SJCRH30 (cell line): ENCODE results near the gene CARD14. TPM values are rescaled to one million over a fixed set of nuclear protein-coding genes. Genes with fewer than 3 reads are reported as not detected.
"Not testable (repeated sequence)": the region's sequence is repeated elsewhere in the genome, so short reads cannot be mapped to it uniquely, and the experiment has no call there.

Experiments used
- DNase-seq, 2 experiments: peaks; one replicate each; pipeline ENCODE4 v3.0.0-alpha.2; 2015 to 2020
- H3K27ac ChIP-seq: fragments of 250-450 bp; sonication (Bioruptor Pico); 2 replicates; pipeline ENCODE4 v1.5.1; 2020; ENCODE audit warnings: mild to moderate bottlenecking, moderate library complexity
- H3K27me3 ChIP-seq: fragments of 250-450 bp; sonication (Bioruptor Pico); 2 replicates; pipeline ENCODE4 v1.5.1; 2020; ENCODE audit warnings: mild to moderate bottlenecking, moderate library complexity
- H3K36me3 ChIP-seq: fragments of 250-450 bp; sonication (Bioruptor Pico); 2 replicates; pipeline ENCODE4 v1.5.1; 2020; ENCODE audit warnings: mild to moderate bottlenecking, moderate library complexity
- H3K4me1 ChIP-seq: fragments of 250-450 bp; sonication (Bioruptor Pico); 2 replicates; pipeline ENCODE4 v1.5.1; 2020; ENCODE audit warnings: mild to moderate bottlenecking, moderate library complexity
- H3K4me3 ChIP-seq: fragments of 250-450 bp; sonication (Bioruptor Pico); 2 replicates; pipeline ENCODE4 v1.5.1; 2020; ENCODE audit warnings: mild to moderate bottlenecking, moderate library complexity
- H3K9me3 ChIP-seq: fragments of 250-450 bp; sonication (Bioruptor Pico); replicated peaks from 2 replicates; pipeline ENCODE4 v1.5.1; 2020; ENCODE audit warnings: mild to moderate bottlenecking, moderate library complexity
- total RNA-seq: library from RNA; depleted of rRNA; stranded (reverse); fragments of >200 nt; shearing (Covaris generic); gene quantifications from 2 replicates; pipeline ENCODE4 v1.2.3, GENCODE V29; 2014

Gene CARD14
- total RNA-seq, 1 experiment from 2014 or later = 0.32 TPM

DNA sequence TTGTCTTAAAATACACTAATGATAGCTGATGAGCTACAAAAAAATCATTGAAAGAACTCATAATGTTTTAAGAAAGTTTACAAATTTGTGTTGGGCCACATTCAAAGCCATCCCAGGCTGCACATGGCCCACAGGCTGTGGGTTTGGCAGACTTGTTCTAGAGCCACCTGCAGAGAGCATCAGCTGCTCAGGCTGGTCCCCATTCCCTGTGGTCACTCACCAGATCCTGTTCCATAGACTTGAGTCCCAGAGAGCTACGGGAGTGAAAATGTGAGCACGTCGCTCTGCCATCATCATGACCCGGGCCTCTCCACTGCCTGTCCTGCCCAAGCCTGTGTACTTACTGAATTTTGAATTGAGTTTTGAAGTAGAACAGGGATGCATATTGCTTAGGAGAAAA is 57.3 kb downstream of the CARD14 start:
- Histone ChIP-seq H3K27ac (no peak overlapping the region), H3K27me3 (no peaks in the 10 kb centered on the region), H3K4me3 (no peak overlapping the region), H3K4me1 (no peaks in the 10 kb centered on the region), H3K9me3 (0 out of 2 replicates have a peak, but pooled peaks cover 4% of the 10 kb centered on the region), H3K36me3 (peaks cover 4% of the 10 kb centered on the region; the same call in 1 of the 2 replicates)
- DNase-seq = no peak

DNA sequence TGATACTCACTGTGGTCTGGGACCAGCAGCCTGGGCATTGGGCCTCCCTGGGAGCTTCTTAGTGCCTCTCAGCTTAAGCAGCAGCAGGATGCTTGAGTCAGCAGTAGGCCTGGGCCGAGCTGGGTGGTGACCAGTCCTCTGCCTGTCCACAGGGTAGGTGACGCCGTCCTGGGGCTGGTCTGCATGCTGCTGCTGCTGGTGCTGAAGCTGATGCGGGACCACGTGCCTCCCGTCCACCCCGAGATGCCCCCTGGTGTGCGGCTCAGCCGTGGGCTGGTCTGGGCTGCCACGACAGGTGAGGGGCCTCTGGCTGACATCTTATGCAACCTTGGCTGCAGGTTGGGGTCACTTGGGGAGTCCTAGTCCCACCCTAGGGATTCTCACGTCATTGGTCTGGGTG is 57.8 kb downstream of the CARD14 start:
- no peak for DNase-seq
- Histone ChIP-seq H3K27me3 (no peaks in the 10 kb centered on the region), H3K27ac (no peak overlapping the region), H3K4me3 (no peak overlapping the region), H3K9me3 (peaks cover 6% of the 10 kb centered on the region; the same call in 1 of the 2 replicates), H3K4me1 (no peaks in the 10 kb centered on the region), H3K36me3 (peaks cover 4% of the 10 kb centered on the region; the same call in 1 of the 2 replicates)

DNA sequence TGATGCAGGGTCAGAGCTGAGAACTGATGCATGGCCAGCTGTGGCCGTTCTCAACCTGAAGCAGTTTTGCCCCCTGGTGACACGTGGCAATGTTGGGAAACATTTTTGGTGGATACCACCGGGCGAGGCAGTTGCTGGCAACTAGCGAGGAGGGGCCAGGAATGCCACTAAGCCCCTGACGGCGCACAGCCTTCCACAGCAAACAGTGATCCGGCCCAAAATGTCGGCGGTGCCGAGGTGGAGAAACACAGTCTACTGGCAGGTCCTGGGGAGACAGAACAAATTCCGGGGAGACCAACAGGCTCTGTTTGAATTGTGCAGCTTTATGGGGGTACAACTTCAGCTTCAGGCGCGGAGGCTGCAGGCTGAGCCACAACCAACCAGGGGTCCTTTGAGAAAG is 58.6 kb downstream of the CARD14 start:
- H3K9me3 ChIP-seq = peaks cover 9% of the 10 kb centered on the region; the same call in 1 of the 2 replicates
- no peaks in the 10 kb centered on the region for H3K27me3 ChIP-seq
- peaks cover 4% of the 10 kb centered on the region; the same call in 1 of the 2 replicates for H3K36me3 ChIP-seq
- DNase-seq = no peak
- H3K4me1 ChIP-seq = no peaks in the 10 kb centered on the region
- H3K4me3 ChIP-seq = no peak overlapping the region
- no peak overlapping the region for H3K27ac ChIP-seq

DNA sequence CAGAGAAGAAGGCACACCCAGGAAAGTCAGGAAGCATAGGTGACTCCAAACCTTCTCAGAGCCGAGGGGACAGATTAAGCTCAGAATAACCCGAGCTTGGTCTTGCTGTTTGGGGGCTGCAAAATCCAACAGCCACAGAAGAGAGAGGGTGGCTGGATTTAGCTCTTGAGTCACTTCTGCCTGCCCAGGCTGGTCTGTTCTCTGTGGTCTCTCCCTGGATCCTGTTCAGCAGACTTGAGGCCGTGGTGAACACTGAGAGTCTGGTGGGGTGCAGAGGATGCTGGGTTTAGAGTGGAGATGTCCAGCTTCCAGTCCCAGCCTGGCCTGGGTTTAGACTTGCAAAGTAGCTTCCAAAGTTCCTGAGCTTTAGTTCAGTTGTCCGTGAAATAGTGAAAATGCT is 59.2 kb downstream of the CARD14 start:
- peaks cover 4% of the 10 kb centered on the region; the same call in 1 of the 2 replicates for H3K36me3 ChIP-seq
- no peak for DNase-seq
- H3K9me3 ChIP-seq = peaks cover 11% of the 10 kb centered on the region; the same call in 1 of the 2 replicates
- H3K4me1 ChIP-seq = no peaks in the 10 kb centered on the region
- no peaks in the 10 kb centered on the region for H3K27me3 ChIP-seq
- no peak overlapping the region for H3K27ac ChIP-seq
- H3K4me3 ChIP-seq = no peak overlapping the region

DNA sequence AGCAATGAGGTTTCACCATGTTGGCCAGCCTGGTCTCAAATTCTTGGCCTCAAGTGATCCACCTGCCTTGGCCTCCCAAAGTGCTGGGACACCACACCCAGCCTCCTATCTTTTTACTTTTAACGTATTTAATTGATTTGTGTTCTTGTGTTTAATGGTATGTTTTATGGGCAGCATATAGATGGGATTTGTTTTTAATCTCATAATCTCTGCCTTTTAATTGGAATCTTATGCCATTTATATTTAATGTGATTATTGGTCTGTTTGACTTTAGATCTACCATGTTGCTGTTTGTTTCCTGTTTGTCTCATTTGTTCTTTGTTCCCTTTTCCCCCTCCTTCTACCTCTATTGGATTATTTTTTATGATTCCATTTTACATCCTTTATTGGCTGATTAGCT is 62.6 kb downstream of the CARD14 start:
- no peak for DNase-seq
- Histone ChIP-seq H3K4me3 (no peak overlapping the region), H3K4me1 (no peaks in the 10 kb centered on the region), H3K27ac (no peak overlapping the region), H3K9me3 (peaks cover 16% of the 10 kb centered on the region), H3K36me3 (peaks cover 7% of the 10 kb centered on the region; the same call in 1 of the 2 replicates), H3K27me3 (no peaks in the 10 kb centered on the region)

DNA sequence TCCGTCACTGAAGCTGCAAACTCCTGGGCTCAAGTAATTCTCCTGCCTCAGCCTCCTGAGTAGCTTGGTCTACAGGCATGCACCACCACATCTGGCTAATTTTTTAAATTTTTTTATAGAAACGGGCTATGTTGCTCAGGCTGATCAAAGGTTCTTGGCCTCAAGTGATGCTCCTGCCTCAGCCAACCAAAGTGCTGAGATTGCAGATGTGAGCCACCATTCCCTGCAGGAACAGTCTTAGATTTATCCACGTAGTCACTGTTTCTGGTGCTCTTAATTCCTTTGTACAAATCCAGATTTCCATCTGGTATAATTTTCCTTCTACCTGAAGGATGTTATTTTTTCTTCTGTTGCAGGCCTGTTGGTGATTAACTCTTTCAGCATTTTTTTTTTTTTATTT is 63.4 kb downstream of the CARD14 start:
- Histone ChIP-seq H3K27me3 (no peaks in the 10 kb centered on the region), H3K9me3 (peaks cover 16% of the 10 kb centered on the region), H3K36me3 (peaks cover 12% of the 10 kb centered on the region; the same call in 1 of the 2 replicates), H3K4me1 (no peaks in the 10 kb centered on the region), H3K27ac (no peak overlapping the region), H3K4me3 (no peak overlapping the region)
- no peak for DNase-seq

DNA sequence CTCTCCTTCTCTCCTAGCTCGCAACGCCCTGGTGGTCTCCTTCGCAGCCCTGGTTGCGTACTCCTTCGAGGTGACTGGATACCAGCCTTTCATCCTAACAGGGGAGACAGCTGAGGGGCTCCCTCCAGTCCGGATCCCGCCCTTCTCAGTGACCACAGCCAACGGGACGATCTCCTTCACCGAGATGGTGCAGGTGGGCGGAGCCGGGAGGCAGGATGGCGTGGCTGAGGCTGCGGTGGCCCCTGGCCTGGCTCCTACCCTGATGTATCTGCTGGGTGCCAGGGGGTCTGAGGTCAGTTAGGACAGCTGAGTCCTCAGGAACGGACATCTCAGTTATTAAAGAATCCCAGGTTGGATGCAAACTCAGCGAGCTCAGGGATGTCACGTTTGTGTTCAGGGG is 67.1 kb downstream of the CARD14 start:
- Histone ChIP-seq H3K27ac (no peak overlapping the region), H3K4me3 (no peak overlapping the region), H3K36me3 (peaks cover 10% of the 10 kb centered on the region; the same call in 1 of the 2 replicates), H3K4me1 (no peaks in the 10 kb centered on the region), H3K9me3 (peaks cover 12% of the 10 kb centered on the region), H3K27me3 (no peaks in the 10 kb centered on the region)
- no peak for DNase-seq

DNA sequence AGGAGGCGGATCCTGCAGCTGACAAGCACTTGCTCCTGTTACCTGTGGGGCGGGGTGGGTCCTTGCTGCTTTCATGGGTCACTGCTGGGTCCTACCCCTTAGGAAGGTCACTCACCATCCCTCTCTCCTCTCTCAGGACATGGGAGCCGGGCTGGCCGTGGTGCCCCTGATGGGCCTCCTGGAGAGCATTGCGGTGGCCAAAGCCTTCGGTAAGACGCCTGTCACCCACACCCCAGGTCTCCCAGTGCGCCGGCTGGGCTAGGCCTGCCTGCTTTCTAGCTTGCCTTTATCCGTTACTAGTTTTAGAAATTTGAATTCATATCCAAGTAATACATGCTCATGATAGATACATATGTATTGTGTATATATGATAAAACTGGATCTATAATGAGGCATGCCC is 67.6 kb downstream of the CARD14 start:
- H3K4me1 ChIP-seq = no peaks in the 10 kb centered on the region
- H3K4me3 ChIP-seq = no peak overlapping the region
- DNase-seq = no peak
- peaks cover 12% of the 10 kb centered on the region for H3K9me3 ChIP-seq
- H3K27me3 ChIP-seq = no peaks in the 10 kb centered on the region
- H3K36me3 ChIP-seq = peaks cover 10% of the 10 kb centered on the region; the same call in 1 of the 2 replicates
- no peak overlapping the region for H3K27ac ChIP-seq

DNA sequence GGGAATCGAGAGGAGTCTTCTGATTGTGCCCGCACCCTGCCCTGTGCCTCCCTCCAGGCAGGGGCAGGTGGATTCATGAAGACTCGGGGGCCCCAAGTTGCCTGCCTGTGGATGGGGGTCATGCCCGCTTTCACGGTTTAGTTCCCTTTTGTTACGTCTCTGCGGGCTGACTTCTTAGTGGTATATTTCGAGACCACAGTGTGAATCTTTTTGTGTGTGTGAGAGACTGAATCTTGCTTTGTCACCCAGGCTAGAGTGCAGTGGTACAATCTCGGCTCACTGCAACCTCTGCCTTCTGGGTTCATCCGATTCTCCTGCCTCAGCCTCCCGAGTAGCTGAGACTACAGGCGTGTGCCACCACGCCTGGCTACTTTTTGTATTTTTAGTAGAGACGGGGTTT is 72.7 kb downstream of the CARD14 start:
- no peak overlapping the region for H3K27ac ChIP-seq
- DNase-seq = no peak
- H3K27me3 ChIP-seq = no peaks in the 10 kb centered on the region
- H3K4me3 ChIP-seq = no peak overlapping the region
- H3K9me3 ChIP-seq = no peaks in the 10 kb centered on the region
- H3K4me1 ChIP-seq = no peaks in the 10 kb centered on the region
- peaks cover 7% of the 10 kb centered on the region; the same call in 1 of the 2 replicates for H3K36me3 ChIP-seq

DNA sequence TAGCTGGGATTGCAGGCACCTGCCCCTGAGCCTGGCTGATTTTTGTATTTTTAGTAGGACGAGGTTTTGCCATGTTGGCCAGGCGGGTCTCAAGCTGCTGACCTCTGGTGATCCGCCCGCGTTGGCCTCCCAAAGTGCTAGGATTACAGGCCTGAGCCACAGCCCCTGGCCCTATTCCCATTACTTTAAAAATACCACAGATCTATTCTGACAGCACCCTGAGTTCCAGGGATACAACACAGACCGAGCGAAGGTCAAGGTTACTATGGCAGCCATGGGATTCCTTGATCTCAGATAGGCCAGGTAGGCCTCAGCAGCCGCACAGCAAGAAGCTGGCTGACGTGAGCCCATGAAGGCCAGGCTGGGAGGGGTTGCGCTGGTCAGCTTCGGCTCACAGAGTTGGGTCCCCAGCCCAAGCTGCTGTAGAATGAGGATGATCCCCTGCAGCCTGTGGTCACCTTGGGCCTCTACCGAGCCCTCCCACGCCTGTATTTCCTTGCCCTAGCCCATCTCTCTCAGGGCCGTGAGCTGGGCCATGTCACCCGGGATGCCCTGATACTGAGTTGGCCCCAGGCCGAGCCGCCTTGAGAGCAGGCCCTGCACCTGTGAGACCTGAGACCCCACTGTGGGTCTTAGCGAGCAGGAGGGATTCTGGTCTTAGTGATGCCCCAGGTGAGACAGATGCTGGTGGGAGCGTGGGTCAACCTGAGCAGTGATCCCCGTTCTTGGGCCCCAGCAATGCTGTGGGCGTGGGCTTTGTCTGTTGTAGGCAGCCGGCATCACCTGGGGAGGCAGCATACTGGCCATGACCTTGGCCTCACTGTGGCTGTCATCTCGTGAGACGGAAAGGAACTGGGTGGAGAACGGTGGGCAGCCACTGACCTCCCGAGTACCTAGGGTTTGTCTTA is 74.0 kb downstream of the CARD14 start:
- Histone ChIP-seq H3K36me3 (no peaks in the 10 kb centered on the region), H3K4me3 (no peak overlapping the region), H3K27me3 (no peaks in the 10 kb centered on the region), H3K9me3 (no peaks in the 10 kb centered on the region), H3K27ac (no peak overlapping the region), H3K4me1 (no peaks in the 10 kb centered on the region)
- DNase-seq = no peak

DNA sequence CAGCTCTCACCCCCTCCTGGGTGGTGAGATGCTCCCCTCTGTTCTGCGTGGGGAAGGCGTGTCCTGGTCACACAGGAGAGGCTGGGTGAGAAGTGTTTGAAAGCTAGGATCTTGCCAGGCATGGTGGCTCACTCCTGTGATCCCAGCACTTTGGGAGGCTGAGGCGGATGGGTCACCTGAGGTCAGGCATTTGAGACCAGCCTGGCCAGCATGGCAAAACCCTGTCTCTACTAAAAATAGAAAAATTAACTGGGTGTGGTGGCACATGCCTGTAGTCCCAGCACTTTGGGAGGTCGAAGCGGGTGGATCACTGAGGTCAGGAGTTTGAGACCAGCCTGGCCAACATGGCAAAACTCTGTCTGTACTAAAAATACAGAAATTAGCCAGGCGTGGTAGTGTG is 74.6 kb downstream of the CARD14 start:
- not testable (repeated sequence) for H3K9me3 ChIP-seq, H3K27me3 ChIP-seq, DNase-seq, H3K4me3 ChIP-seq, H3K4me1 ChIP-seq, H3K36me3 ChIP-seq, H3K27ac ChIP-seq

DNA sequence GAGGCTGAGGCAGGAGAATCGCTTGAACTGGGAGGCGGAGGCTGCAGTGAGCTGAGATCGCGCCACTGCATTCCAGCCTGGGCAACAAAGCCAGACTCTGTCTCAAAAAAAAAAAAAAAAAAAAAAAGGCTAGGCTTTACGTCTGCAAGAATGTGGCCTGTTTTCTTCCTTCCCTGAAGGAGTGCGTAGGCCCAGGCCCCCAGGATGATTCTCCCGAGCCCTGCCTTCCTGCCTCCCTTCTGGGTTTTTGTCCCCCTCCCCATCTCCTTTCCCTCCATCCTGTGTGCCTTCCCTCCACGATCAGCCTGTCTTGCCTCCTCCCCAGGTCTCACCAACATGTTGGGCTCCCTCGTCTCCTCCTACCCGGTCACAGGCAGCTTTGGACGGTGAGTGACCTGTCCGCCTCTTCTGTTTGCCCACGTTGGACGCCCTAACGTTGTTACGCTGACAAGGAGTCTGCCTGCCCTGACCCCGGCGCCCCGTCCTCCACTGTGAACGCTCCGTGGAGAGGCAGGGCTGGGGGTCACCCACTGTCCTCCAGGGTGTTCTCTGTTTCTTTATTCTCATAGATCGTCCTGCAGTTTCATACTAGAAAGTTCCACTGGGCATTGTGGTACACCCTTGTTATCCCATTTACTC is 75.2 kb downstream of the CARD14 start:
- no peaks in the 10 kb centered on the region for H3K9me3 ChIP-seq
- no peak overlapping the region for H3K27ac ChIP-seq
- H3K27me3 ChIP-seq = no peaks in the 10 kb centered on the region
- no peaks in the 10 kb centered on the region for H3K36me3 ChIP-seq
- no peaks in the 10 kb centered on the region for H3K4me1 ChIP-seq
- DNase-seq = no peak
- H3K4me3 ChIP-seq = no peak overlapping the region

DNA sequence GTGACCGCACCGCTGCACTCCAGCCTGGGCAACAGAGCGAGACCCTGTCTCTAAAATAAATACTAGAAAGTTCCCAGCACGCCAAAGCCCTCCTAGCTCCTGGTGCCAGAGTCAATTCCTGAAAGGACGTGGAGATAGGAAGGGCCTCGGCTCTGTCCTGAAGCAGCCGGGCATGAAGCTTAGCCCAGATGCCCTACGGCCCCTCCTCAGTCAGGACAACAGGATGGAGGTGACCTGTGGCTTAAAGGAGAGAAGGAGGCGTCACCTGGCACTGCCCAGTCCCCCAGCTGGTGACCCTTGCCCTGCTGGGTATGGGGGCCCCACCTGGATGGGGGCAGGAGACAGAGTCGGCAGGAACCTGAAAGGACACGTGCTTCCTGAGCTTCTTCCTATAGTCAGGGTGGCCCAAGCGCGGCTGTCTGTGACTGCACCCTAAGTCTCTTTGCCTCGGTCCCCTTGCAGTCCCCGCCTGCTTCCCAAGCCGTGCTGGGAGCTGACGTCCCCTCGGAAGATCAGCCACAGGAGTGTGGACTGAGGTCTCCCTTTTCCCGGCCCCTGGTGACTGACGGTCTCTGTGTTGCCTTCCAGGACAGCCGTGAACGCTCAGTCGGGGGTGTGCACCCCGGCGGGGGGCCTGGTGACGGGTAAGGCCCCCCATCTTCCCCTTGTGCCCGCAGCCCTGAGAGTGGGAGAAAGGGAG is 75.9 kb downstream of the CARD14 start:
- Histone ChIP-seq H3K4me3 (no peak overlapping the region), H3K27me3 (no peaks in the 10 kb centered on the region), H3K36me3 (no peaks in the 10 kb centered on the region), H3K9me3 (no peaks in the 10 kb centered on the region), H3K27ac (no peak overlapping the region), H3K4me1 (no peaks in the 10 kb centered on the region)
- DNase-seq = no peak

DNA sequence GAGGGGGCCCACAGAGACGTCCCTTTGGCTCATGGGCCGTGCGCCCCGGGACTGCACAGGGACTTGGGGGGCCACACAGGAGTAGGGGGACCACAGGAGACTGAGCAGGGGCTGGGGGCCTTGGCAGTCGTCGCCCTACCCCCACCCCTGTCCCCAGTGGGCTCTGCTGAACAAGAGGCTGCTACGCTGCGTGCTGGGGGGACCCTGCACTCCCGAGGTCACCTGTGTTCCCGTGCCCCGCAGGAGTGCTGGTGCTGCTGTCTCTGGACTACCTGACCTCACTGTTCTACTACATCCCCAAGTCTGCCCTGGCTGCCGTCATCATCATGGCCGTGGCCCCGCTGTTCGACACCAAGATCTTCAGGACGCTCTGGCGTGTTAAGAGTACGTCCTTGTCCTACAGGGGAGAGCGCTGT is 76.4 kb downstream of the CARD14 start:
- no peaks in the 10 kb centered on the region for H3K4me1 ChIP-seq
- DNase-seq = no peak
- no peaks in the 10 kb centered on the region for H3K9me3 ChIP-seq
- H3K36me3 ChIP-seq = no peaks in the 10 kb centered on the region
- no peak overlapping the region for H3K4me3 ChIP-seq
- H3K27me3 ChIP-seq = no peaks in the 10 kb centered on the region
- H3K27ac ChIP-seq = no peak overlapping the region

DNA sequence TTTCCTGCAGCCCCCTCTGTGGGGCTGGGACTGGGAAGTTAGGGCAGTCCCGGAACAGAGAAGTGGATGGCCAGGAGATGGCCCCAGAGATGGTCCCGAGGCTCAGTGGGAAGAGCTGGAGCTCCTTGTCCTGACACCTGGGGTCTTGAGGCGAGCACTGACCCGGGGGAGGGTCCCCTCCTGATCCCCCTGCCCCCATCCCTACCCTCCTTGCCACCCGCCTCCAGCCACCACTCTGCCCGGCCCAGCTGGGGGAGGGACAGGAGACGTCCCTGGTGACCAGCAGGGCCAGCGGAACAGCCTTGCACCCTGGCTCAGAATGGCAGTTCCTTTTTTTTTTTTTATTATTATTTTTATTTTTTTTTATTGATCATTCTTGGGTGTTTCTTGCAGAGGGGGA is 76.9 kb downstream of the CARD14 start:
- no peaks in the 10 kb centered on the region for H3K4me1 ChIP-seq
- DNase-seq = no peak
- H3K27ac ChIP-seq = no peak overlapping the region
- no peaks in the 10 kb centered on the region for H3K27me3 ChIP-seq
- H3K4me3 ChIP-seq = no peak overlapping the region
- H3K9me3 ChIP-seq = no peaks in the 10 kb centered on the region
- H3K36me3 ChIP-seq = no peaks in the 10 kb centered on the region
